GM23338 (cell line): ENCODE measurements around the gene NUFIP2. TPM values are rescaled to one million over a fixed set of nuclear protein-coding genes. Genes with fewer than 3 reads are reported as not detected.

Experiments
- CREB1 ChIP-seq: fragments of 250-450 bp; sonication (Bioruptor Pico); IDR thresholded peaks from 2 replicates; pipeline ENCODE4 v1.5.0; 2020; ENCODE audit warnings: low read depth, mild to moderate bottlenecking, moderate library complexity
- ETS1 ChIP-seq: IDR thresholded peaks from 2 replicates; pipeline ENCODE4 v1.6.1; 2016; ENCODE audit warnings: antibody characterized with exemption
- JUNB ChIP-seq: IDR thresholded peaks from one replicate; pipeline ENCODE4 v1.6.1; 2016; ENCODE audit warnings: antibody characterized with exemption; ENCODE audit not compliant: unreplicated experiment
- NANOG ChIP-seq: IDR thresholded peaks from 2 replicates; pipeline ENCODE4 v1.6.1; 2016; ENCODE audit warnings: antibody characterized with exemption, borderline replicate concordance
- ZNF331 ChIP-seq: fragments of 250-450 bp; sonication (Bioruptor Pico); IDR thresholded peaks from 2 replicates; pipeline ENCODE4 v1.5.0; 2020; ENCODE audit warnings: low read depth, mild to moderate bottlenecking, moderate library complexity
- polyA plus RNA-seq: library from polyadenylated mRNA; unstranded; fragments of >200 nt; fragmentation: Nextera tagmentation; extraction: Ambion mirVana; gene quantifications from 2 replicates; pipeline ENCODE4 v1.2.1, GENCODE V29; 2016
- total RNA-seq: library from RNA; depleted of rRNA; stranded (reverse); fragments of >200 nt; shearing (Covaris generic); gene quantifications from 2 replicates; pipeline ENCODE4 v1.2.3, GENCODE V29; 2014
- TF ChIP-seq, protein P1 (sequence below): fragments of 250-450 bp; sonication (Bioruptor Pico); IDR thresholded peaks from 2 replicates; pipeline ENCODE4 v1.5.0; 2020; ENCODE audit warnings: mild to moderate bottlenecking, moderate library complexity
- TF ChIP-seq, protein P2 (sequence below), 2 experiments: fragments of 200-600 bp in 1 of 2; sonication (generic) in 1 of 2; conservative IDR thresholded peaks; 2 replicates each; pipeline versions ENCODE4 v1.5.1 to v1.6.1; 2016 to 2017; ENCODE audit warnings: antibody characterized with exemption in 2 of 2, low read depth in 2 of 2, mild to moderate bottlenecking in 2 of 2, moderate library complexity in 1 of 2
- TF ChIP-seq, protein P3 (sequence below): IDR thresholded peaks from one replicate; pipeline ENCODE4 v1.6.1; 2018; ENCODE audit warnings: antibody characterized with exemption; ENCODE audit not compliant: unreplicated experiment

The NUFIP2 gene
- total and polyA plus RNA-seq, 2 experiments from 2014 or later = 22.2 to 88.5 TPM

- TF ChIP-seq, protein P1, sequence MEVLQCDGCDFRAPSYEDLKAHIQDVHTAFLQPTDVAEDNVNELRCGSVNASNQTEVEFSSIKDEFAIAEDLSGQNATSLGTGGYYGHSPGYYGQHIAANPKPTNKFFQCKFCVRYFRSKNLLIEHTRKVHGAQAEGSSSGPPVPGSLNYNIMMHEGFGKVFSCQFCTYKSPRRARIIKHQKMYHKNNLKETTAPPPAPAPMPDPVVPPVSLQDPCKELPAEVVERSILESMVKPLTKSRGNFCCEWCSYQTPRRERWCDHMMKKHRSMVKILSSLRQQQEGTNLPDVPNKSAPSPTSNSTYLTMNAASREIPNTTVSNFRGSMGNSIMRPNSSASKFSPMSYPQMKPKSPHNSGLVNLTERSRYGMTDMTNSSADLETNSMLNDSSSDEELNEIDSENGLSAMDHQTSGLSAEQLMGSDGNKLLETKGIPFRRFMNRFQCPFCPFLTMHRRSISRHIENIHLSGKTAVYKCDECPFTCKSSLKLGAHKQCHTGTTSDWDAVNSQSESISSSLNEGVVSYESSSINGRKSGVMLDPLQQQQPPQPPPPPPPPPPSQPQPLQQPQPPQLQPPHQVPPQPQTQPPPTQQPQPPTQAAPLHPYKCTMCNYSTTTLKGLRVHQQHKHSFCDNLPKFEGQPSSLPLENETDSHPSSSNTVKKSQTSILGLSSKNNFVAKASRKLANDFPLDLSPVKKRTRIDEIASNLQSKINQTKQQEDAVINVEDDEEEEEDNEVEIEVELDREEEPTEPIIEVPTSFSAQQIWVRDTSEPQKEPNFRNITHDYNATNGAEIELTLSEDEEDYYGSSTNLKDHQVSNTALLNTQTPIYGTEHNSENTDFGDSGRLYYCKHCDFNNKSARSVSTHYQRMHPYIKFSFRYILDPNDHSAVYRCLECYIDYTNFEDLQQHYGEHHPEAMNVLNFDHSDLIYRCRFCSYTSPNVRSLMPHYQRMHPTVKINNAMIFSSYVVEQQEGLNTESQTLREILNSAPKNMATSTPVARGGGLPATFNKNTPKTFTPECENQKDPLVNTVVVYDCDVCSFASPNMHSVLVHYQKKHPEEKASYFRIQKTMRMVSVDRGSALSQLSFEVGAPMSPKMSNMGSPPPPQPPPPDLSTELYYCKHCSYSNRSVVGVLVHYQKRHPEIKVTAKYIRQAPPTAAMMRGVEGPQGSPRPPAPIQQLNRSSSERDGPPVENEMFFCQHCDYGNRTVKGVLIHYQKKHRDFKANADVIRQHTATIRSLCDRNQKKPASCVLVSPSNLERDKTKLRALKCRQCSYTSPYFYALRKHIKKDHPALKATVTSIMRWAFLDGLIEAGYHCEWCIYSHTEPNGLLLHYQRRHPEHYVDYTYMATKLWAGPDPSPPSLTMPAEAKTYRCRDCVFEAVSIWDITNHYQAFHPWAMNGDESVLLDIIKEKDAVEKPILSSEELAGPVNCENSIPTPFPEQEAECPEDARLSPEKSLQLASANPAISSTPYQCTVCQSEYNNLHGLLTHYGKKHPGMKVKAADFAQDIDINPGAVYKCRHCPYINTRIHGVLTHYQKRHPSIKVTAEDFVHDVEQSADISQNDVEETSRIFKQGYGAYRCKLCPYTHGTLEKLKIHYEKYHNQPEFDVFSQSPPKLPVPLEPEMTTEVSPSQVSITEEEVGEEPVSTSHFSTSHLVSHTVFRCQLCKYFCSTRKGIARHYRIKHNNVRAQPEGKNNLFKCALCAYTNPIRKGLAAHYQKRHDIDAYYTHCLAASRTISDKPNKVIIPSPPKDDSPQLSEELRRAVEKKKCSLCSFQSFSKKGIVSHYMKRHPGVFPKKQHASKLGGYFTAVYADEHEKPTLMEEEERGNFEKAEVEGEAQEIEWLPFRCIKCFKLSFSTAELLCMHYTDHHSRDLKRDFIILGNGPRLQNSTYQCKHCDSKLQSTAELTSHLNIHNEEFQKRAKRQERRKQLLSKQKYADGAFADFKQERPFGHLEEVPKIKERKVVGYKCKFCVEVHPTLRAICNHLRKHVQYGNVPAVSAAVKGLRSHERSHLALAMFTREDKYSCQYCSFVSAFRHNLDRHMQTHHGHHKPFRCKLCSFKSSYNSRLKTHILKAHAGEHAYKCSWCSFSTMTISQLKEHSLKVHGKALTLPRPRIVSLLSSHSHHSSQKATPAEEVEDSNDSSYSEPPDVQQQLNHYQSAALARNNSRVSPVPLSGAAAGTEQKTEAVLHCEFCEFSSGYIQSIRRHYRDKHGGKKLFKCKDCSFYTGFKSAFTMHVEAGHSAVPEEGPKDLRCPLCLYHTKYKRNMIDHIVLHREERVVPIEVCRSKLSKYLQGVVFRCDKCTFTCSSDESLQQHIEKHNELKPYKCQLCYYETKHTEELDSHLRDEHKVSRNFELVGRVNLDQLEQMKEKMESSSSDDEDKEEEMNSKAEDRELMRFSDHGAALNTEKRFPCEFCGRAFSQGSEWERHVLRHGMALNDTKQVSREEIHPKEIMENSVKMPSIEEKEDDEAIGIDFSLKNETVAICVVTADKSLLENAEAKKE (CRISPR knock-in tag) = no peak
- TF ChIP-seq CREB1 (no peak), JUNB (no peak), ETS1 (no peak), ZNF331 (CRISPR knock-in tag) (no peak), NANOG (no peak)
- TF ChIP-seq, protein P2, sequence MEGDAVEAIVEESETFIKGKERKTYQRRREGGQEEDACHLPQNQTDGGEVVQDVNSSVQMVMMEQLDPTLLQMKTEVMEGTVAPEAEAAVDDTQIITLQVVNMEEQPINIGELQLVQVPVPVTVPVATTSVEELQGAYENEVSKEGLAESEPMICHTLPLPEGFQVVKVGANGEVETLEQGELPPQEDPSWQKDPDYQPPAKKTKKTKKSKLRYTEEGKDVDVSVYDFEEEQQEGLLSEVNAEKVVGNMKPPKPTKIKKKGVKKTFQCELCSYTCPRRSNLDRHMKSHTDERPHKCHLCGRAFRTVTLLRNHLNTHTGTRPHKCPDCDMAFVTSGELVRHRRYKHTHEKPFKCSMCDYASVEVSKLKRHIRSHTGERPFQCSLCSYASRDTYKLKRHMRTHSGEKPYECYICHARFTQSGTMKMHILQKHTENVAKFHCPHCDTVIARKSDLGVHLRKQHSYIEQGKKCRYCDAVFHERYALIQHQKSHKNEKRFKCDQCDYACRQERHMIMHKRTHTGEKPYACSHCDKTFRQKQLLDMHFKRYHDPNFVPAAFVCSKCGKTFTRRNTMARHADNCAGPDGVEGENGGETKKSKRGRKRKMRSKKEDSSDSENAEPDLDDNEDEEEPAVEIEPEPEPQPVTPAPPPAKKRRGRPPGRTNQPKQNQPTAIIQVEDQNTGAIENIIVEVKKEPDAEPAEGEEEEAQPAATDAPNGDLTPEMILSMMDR (conservative IDR thresholded peaks at IDR 0.05; ENCODE audit: low read depth in 2 of 2) = no peak
- TF ChIP-seq, protein P3, sequence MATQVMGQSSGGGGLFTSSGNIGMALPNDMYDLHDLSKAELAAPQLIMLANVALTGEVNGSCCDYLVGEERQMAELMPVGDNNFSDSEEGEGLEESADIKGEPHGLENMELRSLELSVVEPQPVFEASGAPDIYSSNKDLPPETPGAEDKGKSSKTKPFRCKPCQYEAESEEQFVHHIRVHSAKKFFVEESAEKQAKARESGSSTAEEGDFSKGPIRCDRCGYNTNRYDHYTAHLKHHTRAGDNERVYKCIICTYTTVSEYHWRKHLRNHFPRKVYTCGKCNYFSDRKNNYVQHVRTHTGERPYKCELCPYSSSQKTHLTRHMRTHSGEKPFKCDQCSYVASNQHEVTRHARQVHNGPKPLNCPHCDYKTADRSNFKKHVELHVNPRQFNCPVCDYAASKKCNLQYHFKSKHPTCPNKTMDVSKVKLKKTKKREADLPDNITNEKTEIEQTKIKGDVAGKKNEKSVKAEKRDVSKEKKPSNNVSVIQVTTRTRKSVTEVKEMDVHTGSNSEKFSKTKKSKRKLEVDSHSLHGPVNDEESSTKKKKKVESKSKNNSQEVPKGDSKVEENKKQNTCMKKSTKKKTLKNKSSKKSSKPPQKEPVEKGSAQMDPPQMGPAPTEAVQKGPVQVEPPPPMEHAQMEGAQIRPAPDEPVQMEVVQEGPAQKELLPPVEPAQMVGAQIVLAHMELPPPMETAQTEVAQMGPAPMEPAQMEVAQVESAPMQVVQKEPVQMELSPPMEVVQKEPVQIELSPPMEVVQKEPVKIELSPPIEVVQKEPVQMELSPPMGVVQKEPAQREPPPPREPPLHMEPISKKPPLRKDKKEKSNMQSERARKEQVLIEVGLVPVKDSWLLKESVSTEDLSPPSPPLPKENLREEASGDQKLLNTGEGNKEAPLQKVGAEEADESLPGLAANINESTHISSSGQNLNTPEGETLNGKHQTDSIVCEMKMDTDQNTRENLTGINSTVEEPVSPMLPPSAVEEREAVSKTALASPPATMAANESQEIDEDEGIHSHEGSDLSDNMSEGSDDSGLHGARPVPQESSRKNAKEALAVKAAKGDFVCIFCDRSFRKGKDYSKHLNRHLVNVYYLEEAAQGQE = no peak
Measured at GRCh38 chr17:29237476-29238132, 56.3 kb downstream of the NUFIP2 start (continued).
